Lung (tissue), 12 donors: Measurements from ENCODE around the gene STUB1. TPM values are rescaled to one million over a fixed set of nuclear protein-coding genes. Genes with fewer than 3 reads are reported as not detected.
A peak's percentile ranks its signal among the peaks of the same experiment; 100 is the strongest.
"Not testable (repeated sequence)": the region's sequence is repeated elsewhere in the genome, so short reads cannot be mapped to it uniquely, and the experiment has no call there.

Experiments
- ATAC-seq: fragments of 200-7000 bp; cut with Tn5 transposase; one replicate; pipeline ENCODE4 v1.9.1; 2020; ENCODE audit warnings: moderate number of reproducible peaks; ENCODE audit not compliant: insufficient read depth, low FRiP score
- DNase-seq, 3 donors: peaks; one replicate each; pipeline ENCODE4 v3.0.0-alpha.2; 2013 to 2017
- H3K27ac ChIP-seq, 2 donors: one replicate each; pipeline ENCODE4 v1.5.1; 2013; ENCODE audit warnings: mild to moderate bottlenecking in 2 of 2, moderate library complexity in 2 of 2, control low read depth in 1 of 2, inconsistent platforms in 1 of 2, low read depth in 1 of 2, low read length in 1 of 2
- H3K27me3 ChIP-seq, 3 donors: one replicate each; pipeline ENCODE4 v1.5.1; 2013; ENCODE audit warnings: low read length in 2 of 3; ENCODE audit not compliant: control insufficient read depth in 3 of 3, insufficient read depth in 3 of 3
- H3K36me3 ChIP-seq, 4 donors: one replicate each; pipeline ENCODE4 v1.5.1; 2013; ENCODE audit warnings: low read length in 4 of 4, mild to moderate bottlenecking in 1 of 4, moderate library complexity in 1 of 4; ENCODE audit not compliant: control insufficient read depth in 4 of 4, insufficient read depth in 4 of 4
- H3K4me1 ChIP-seq, 5 donors: one replicate each; pipeline ENCODE4 v1.5.1; 2013; ENCODE audit warnings: low read length in 5 of 5, mild to moderate bottlenecking in 2 of 5, moderate library complexity in 1 of 5; ENCODE audit not compliant: control insufficient read depth in 5 of 5, insufficient read depth in 5 of 5
- H3K4me3 ChIP-seq: one replicate; pipeline ENCODE4 v1.5.1; 2013; ENCODE audit warnings: mild to moderate bottlenecking, control low read depth, moderate library complexity
- H3K9ac ChIP-seq, 2 donors: one replicate each; pipeline ENCODE4 v1.5.1; 2013; ENCODE audit warnings: low read length in 2 of 2, control low read depth in 1 of 2; ENCODE audit not compliant: insufficient read depth in 1 of 2
- H3K9me3 ChIP-seq, 4 donors: one replicate each; pipeline ENCODE4 v1.5.1; 2013; ENCODE audit warnings: low read length in 3 of 4, mild to moderate bottlenecking in 1 of 4, moderate library complexity in 1 of 4; ENCODE audit not compliant: control insufficient read depth in 4 of 4, insufficient read depth in 3 of 4
- WGBS, 2 donors: extraction: QIAGEN DNeasy Blood & Tissue Kit; methylation state at CpG; one replicate each; pipeline ENCODE4 v1.1.7; 2013; 5-methylcytosine and 5-hydroxymethylcytosine counted together
- polyA plus RNA-seq, 2 donors: library from polyadenylated mRNA; stranded (reverse); fragments of 200-250 nt; gene quantifications; one replicate each; pipeline ENCODE4 v1.2.1, GENCODE V29; 2013
- total RNA-seq, 2 donors: library from RNA; depleted of rRNA in 1 of 2; stranded (reverse); fragments of >200 nt in 1 of 2; gene quantifications; one replicate each; pipeline ENCODE4 v1.2.1, GENCODE V29; 2014 to 2021
- TF ChIP-seq, protein P1 (sequence below): IDR thresholded peaks from 2 replicates; pipeline ENCODE4 v1.5.1; 2012; ENCODE audit warnings: mild to moderate bottlenecking; ENCODE audit errors: control extremely low read depth, extremely low read depth
- donor health status: control.
- donor health status: control.
- donor health status: Bipolar disorder and iron deficiency.
- donor health status: healthy.
- donor health status: DM: yes; HTN: yes; CAD: no.

STUB1 gene
- total and polyA plus RNA-seq, 4 donors = 58.8 to 131 (median 122) TPM

DNA sequence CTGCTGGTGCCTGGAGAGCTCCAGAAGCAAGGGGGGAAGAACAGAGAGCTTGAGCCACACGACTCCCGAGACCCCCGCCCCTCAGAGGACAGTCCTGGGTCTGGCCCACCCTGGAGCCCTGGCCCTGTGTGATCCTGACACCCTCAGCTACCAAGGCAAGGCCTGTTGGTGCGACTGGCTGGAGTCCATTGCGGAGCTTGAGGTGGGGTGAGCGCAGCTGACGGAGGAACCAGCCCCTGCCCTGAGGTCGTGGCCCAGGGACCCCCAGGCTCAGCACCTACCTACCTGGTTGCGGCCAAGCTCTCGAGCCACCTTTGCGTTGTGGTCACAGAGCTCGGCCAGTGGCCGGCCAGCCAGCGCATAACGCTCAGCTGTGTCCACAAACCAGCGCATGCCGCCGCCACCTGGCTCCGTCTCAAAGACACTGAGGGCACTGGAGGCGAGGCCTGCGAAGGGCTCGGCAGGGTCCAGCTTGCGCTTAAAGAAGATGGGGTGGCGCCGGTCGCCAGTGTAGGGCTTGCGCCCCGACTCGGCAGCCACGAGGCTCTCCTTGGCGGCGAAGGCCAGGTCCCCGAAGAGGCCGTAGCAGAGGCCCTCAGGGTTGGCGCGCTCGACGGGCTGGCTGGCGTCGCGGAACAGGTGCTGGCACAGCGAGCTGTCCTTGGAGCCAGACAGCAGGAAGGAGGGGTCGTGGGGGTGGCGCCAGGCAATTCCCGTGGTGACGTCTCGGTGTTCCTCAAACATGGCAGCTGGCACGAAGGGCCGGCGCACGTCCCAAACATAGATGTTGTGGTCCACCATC is 6.5 kb downstream of the STUB1 start:
- H3K27me3 ChIP-seq = peaks cover 0 to 3% (median 3%) of the 10 kb centered on the region in 3 donors
- H3K36me3 ChIP-seq = peaks cover 3 to 32% (median 21%) of the 10 kb centered on the region in 4 donors
- peaks cover 11 to 37% (median 14%) of the 10 kb centered on the region in 5 donors for H3K4me1 ChIP-seq
- H3K9me3 ChIP-seq = no peaks in the 10 kb centered on the region
- TF ChIP-seq, protein P1, sequence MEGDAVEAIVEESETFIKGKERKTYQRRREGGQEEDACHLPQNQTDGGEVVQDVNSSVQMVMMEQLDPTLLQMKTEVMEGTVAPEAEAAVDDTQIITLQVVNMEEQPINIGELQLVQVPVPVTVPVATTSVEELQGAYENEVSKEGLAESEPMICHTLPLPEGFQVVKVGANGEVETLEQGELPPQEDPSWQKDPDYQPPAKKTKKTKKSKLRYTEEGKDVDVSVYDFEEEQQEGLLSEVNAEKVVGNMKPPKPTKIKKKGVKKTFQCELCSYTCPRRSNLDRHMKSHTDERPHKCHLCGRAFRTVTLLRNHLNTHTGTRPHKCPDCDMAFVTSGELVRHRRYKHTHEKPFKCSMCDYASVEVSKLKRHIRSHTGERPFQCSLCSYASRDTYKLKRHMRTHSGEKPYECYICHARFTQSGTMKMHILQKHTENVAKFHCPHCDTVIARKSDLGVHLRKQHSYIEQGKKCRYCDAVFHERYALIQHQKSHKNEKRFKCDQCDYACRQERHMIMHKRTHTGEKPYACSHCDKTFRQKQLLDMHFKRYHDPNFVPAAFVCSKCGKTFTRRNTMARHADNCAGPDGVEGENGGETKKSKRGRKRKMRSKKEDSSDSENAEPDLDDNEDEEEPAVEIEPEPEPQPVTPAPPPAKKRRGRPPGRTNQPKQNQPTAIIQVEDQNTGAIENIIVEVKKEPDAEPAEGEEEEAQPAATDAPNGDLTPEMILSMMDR = no peak
- no peak overlapping the region for H3K4me3 ChIP-seq
- H3K27ac ChIP-seq = no peak overlapping the region
- WGBS, 2 donors = 96% methylated on average over 51 of the region's 51 CpGs
- ATAC-seq (no peak), DNase-seq (no peak)
- H3K9ac ChIP-seq = no peak overlapping the region

DNA sequence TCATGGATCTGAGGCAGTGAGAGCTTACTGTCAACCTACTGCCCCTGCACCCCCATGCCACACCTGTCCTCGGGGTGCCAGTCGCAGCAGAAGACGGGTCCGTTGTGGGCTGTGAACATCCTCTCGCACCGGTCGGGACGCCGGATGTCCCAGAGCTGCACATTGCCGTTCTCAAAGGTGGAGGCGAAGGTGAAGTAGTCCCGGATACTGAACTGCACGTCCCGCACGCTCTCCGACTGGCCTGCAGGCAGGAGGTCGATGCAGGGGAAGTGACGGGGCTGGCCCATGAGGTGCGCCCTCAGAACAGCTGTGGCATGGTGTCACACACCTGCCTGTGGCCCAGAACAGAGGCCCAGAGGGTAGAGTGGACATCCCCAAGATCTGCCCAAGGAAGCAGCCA is 7.3 kb downstream of the STUB1 start:
- no peak overlapping the region for H3K4me3 ChIP-seq
- no peaks in the 10 kb centered on the region for H3K9me3 ChIP-seq
- H3K4me1 ChIP-seq = peaks cover 10 to 33% (median 11%) of the 10 kb centered on the region in 5 donors
- H3K9ac ChIP-seq = no peak overlapping the region
- ATAC-seq (no peak), DNase-seq (no peak)
- TF ChIP-seq, protein P1 = no peak
- H3K36me3 ChIP-seq = peaks cover 0 to 23% (median 12%) of the 10 kb centered on the region in 4 donors
- 95 to 96% methylated on average over 19 of the region's 19 CpGs for WGBS, 2 donors
- H3K27ac ChIP-seq = no peak overlapping the region
- H3K27me3 ChIP-seq = peaks cover 0 to 9% (median 9%) of the 10 kb centered on the region in 3 donors

DNA sequence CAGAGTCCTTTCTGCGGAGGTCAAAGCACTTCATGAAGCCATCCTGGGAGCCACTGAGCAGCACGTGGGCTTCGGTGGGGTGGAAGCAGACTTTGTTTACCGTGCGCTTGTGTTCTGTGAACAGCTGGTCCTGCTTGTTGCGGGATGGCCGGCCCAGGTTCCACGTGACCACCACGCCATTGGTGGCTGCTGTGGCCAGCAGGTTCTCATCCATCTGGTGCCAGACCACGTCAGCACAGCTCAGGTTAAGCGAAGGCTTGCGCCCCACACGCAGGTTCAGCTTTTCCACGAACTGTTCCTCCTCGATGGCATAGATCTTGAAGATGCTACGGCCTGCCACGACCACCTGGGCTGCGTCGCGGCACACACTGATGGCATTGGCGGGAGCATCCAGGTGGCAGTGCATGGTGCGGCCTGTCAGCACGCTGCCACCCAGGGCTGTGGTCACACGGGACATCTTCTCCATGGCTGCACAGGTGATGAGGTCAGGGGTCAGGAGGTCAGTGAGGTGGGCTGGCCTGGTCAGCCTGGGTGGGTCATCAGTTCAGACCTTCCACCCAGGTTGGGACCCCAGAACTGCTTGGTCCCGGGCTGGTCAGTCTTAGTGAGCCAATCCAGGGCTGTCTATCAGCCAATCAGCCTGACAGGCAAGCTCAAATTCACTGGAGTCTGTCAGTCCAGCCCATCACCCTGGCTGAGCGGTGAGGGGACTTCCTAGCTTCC is 9.1 kb downstream of the STUB1 start:
- 84 to 86% methylated on average over 26 of the region's 26 CpGs for WGBS, 2 donors
- Histone ChIP-seq H3K4me1 (peaks cover 5 to 25% (median 10%) of the 10 kb centered on the region in 5 donors), H3K27me3 (peaks cover 0 to 22% (median 13%) of the 10 kb centered on the region in 3 donors), H3K9ac (peak overlapping the region in 1 of 2 donors; percentile 56), H3K36me3 (peaks cover 0 to 16% (median 8%) of the 10 kb centered on the region in 4 donors), H3K27ac (peak overlapping the region; percentile 84 to 91), H3K9me3 (peaks cover 0 to 2% (median 0%) of the 10 kb centered on the region in 4 donors), H3K4me3 (peak overlapping the region; percentile 87)
- TF ChIP-seq, protein P1 = no peak
- DNase-seq = no peak
- no peak for ATAC-seq

DNA sequence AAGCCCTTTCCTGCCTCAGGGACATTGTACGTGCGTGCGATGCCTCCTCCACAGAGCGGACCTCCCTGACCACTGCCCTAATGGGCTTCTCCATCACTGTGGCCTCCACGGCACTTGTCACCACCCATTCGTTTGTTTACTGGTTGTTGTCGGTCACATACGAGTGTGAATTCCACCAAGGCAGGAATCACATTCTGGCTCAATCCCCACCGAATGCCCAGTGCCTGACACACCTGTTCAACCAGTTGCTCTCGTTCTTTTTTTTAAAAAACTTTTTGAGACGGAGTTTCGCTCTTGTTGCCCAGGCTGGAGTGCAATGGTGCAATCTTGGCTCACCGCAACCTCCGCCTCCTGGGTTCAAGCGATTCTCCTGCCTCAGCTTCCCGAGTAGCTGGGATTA is 11.0 kb downstream of the STUB1 start:
- not testable (repeated sequence) for H3K27ac ChIP-seq, H3K9me3 ChIP-seq, ATAC-seq, H3K9ac ChIP-seq, H3K4me3 ChIP-seq, DNase-seq
- H3K36me3 ChIP-seq = peaks cover 0 to 11% (median 6%) of the 10 kb centered on the region in 4 donors
- WGBS, 2 donors = 77 to 86% methylated on average over 16 of the region's 16 CpGs
- H3K27me3 ChIP-seq = peaks cover 0 to 33% (median 25%) of the 10 kb centered on the region in 3 donors
- H3K4me1 ChIP-seq = peaks cover 0 to 29% (median 12%) of the 10 kb centered on the region in 5 donors
